Natural killer cell treated with Interleukin-12 subunit alpha and Interleukin-12 subunit beta and Interleukin-15 and Interleukin-18, amount 100 ng/mL, for 72 hours (primary cell): ENCODE measurements around the gene TPRA1. TPM values are rescaled to one million over a fixed set of nuclear protein-coding genes. Genes with fewer than 3 reads are reported as not detected.

Experiments
- ATAC-seq, 2 donors: fragments of 150-1000 bp; cut with Tn5 transposase in 1 of 2; sonication (Bioruptor Pico), chemical (Tn5 transposase) in 1 of 2; 2 replicates each; pipeline ENCODE4 v1.10.0; 2021
- DNase-seq: peaks from one replicate; pipeline ENCODE4 v3.0.0; 2022; ENCODE audit warnings: low spot score
- H3K27ac Mint-ChIP-seq, 2 donors: 1 replicate in 1 of 2; 2 replicates in 1 of 2; pipeline ENCODE4 v1.8.0; 2022; ENCODE audit warnings: mixed read lengths in 2 of 2, mild to moderate bottlenecking in 1 of 2, moderate library complexity in 1 of 2
- H3K27me3 Mint-ChIP-seq, 2 donors: 1 replicate in 1 of 2; 2 replicates in 1 of 2; pipeline ENCODE4 v1.8.0; 2022; ENCODE audit warnings: mixed read lengths in 2 of 2
- H3K36me3 Mint-ChIP-seq: one replicate; pipeline ENCODE4 v1.8.0; 2022; ENCODE audit warnings: mixed read lengths
- H3K4me1 Mint-ChIP-seq, 2 donors: 1 replicate in 1 of 2; 2 replicates in 1 of 2; pipeline ENCODE4 v1.8.0; 2022; ENCODE audit warnings: low read depth in 2 of 2, mixed read lengths in 2 of 2, mild to moderate bottlenecking in 1 of 2
- H3K4me3 Mint-ChIP-seq: one replicate; pipeline ENCODE4 v1.8.0; 2022; ENCODE audit warnings: mixed read lengths
- H3K9me3 Mint-ChIP-seq: 2 replicates; pipeline ENCODE4 v1.8.0; 2022; ENCODE audit warnings: mixed read lengths
- total RNA-seq, 2 donors: library from RNA; stranded (reverse); gene quantifications; one replicate each; pipeline ENCODE4 v1.2.3, GENCODE V29; 2022

The TPRA1 gene
- total RNA-seq, 2 donors from 2014 or later = 29.4 to 54.9 TPM

- Mint-ChIP-seq H3K4me3 (no peak overlapping the region), H3K27me3 (no peaks in the 10 kb centered on the region), H3K9me3 (no peaks in the 10 kb centered on the region), H3K4me1 (peaks cover 7 to 11% of the 10 kb centered on the region in 2 donors), H3K27ac (no peak overlapping the region), H3K36me3 (no peaks in the 10 kb centered on the region)
- DNase-seq = no peak
- no peak for ATAC-seq
Measured at GRCh38 chr3:127573912-127574311, 16.6 kb downstream of the TPRA1 start.

GRCh38 chr3:127573401-127573800 is 17.1 kb downstream of the TPRA1 start:
- ATAC-seq = no peak
- no peaks in the 10 kb centered on the region for H3K27me3 Mint-ChIP-seq
- peaks cover 7 to 10% of the 10 kb centered on the region in 2 donors for H3K4me1 Mint-ChIP-seq
- no peaks in the 10 kb centered on the region for H3K36me3 Mint-ChIP-seq
- no peak overlapping the region for H3K27ac Mint-ChIP-seq
- H3K4me3 Mint-ChIP-seq = no peak overlapping the region
- H3K9me3 Mint-ChIP-seq = no peaks in the 10 kb centered on the region
- no peak for DNase-seq

DNA sequence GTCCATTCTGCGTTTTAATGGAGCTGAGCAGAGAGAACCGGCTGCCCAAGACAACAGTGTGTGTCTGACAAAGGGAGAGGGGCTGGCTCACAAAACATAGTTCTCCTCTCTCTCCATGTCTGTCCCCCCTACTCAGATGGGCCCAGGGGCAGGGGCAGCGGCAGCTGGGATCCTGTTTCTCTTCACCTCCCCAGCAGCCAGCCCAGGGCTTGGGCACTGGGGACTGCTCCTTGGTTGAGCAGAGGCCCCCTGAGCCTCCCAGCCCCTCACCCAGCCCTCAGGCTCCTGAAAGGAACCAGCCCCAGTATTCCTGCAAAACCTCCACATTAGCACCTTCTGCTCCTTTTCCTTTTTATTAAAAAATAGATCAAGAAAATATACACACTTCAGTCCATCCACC is 17.8 kb downstream of the TPRA1 start:
- no peaks in the 10 kb centered on the region for H3K27me3 Mint-ChIP-seq
- no peak overlapping the region for H3K27ac Mint-ChIP-seq
- no peaks in the 10 kb centered on the region for H3K9me3 Mint-ChIP-seq
- no peaks in the 10 kb centered on the region for H3K36me3 Mint-ChIP-seq
- no peak overlapping the region for H3K4me3 Mint-ChIP-seq
- H3K4me1 Mint-ChIP-seq = peaks cover 7 to 10% of the 10 kb centered on the region in 2 donors
- DNase-seq = no peak
- ATAC-seq = no peak

DNA sequence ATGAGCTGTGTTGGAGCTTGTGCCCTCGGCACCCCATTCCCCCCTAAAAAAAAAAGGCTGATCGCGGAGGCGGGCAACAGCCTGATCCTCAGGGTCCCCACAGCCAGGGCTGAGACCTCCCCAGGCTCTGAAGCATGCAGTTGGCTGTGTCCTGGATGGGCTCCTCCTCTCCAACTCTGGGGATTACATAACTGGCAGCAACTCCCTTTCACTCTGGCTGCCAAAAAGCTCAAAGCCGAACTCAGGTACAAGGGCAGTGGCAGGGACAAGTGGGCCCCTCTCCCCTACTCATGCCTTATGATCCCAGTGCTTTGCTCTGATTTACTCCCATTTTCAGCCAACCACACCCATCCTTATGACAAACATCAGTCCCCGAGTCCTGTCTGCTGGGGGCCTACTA is 18.3 kb downstream of the TPRA1 start:
- H3K27ac Mint-ChIP-seq = no peak overlapping the region
- H3K36me3 Mint-ChIP-seq = no peaks in the 10 kb centered on the region
- H3K4me3 Mint-ChIP-seq = no peak overlapping the region
- DNase-seq = no peak
- peaks cover 7 to 10% of the 10 kb centered on the region in 2 donors for H3K4me1 Mint-ChIP-seq
- H3K9me3 Mint-ChIP-seq = no peaks in the 10 kb centered on the region
- no peaks in the 10 kb centered on the region for H3K27me3 Mint-ChIP-seq
- ATAC-seq = no peak

DNA sequence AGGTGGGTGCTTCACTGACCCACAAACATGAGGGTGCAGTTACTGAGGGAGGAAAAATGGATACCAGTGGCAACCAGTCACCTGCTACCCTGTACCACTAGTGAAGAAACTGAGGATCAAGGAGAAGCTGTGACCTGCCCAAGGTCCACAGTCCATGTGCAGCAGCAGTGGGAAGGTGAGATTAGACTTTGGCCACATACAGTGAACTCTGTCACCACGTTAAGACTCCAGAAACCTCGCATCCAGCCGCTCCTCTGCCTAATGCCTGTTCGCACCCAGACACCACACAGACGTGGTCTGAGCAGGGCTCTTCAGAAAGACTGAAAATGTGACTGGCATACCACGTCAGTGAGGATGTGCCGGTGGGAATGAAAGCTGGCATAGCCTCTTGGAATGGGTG is 20.0 kb downstream of the TPRA1 start:
- no peaks in the 10 kb centered on the region for H3K9me3 Mint-ChIP-seq
- ATAC-seq = no peak
- no peaks in the 10 kb centered on the region for H3K27me3 Mint-ChIP-seq
- DNase-seq = no peak
- peaks cover 6 to 7% of the 10 kb centered on the region in 2 donors for H3K4me1 Mint-ChIP-seq
- H3K27ac Mint-ChIP-seq = no peak overlapping the region
- H3K36me3 Mint-ChIP-seq = no peaks in the 10 kb centered on the region
- H3K4me3 Mint-ChIP-seq = no peak overlapping the region

- ATAC-seq = no peak
- no peaks in the 10 kb centered on the region for H3K27me3 Mint-ChIP-seq
- H3K4me1 Mint-ChIP-seq = no peaks in the 10 kb centered on the region
- DNase-seq = no peak
- H3K36me3 Mint-ChIP-seq = no peaks in the 10 kb centered on the region
- H3K27ac Mint-ChIP-seq = no peak overlapping the region
- H3K4me3 Mint-ChIP-seq = no peak overlapping the region
- no peaks in the 10 kb centered on the region for H3K9me3 Mint-ChIP-seq
Measured at GRCh38 chr3:127569160-127569559, 21.4 kb downstream of the TPRA1 start.

DNA sequence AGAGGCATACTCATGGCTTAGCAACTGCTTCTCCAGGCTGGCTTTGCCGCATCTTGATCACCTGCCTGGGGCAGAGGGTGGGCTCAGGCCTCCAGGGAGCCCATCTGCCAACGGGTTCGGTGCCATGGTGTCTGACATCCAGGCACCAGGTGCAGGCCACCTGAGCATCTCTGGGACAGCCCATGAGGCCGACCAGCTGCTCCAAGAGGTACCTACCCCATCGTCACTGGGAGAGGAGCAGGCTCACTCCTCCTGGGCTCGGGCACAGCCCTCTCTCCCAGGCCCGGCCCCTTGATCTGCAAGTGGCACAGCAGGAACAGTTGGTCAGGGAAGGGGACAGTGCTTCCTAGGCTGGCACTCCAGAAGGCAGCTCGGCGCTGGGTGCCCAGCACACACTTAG is 21.9 kb downstream of the TPRA1 start:
- Mint-ChIP-seq H3K27me3 (no peaks in the 10 kb centered on the region), H3K9me3 (peaks cover 4% of the 10 kb centered on the region), H3K36me3 (no peaks in the 10 kb centered on the region), H3K4me1 (peaks cover 0 to 5% of the 10 kb centered on the region in 2 donors), H3K4me3 (no peak overlapping the region), H3K27ac (no peak overlapping the region)
- ATAC-seq = no peak
- no peak for DNase-seq

DNA sequence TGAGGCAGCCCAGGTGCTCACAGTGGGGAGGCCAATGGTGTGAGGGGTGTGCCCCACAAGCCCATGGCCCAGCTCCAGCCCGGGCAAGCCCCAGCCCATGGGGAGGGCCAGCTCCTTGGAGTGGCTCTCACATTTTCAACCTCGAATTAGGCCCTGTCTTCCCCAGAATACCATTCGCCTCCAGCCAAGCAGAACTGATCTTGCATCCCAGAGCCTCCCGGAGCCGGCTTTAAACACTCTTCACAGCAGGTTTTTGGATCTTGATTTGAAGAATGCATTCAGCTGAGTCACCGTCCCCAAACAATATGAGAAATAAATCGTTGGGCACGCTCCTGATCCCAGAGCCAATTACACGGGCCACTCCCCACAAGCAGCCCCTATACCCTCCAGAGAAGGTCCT is 23.7 kb downstream of the TPRA1 start:
- no peaks in the 10 kb centered on the region for H3K36me3 Mint-ChIP-seq
- no peak overlapping the region for H3K4me3 Mint-ChIP-seq
- peaks cover 0 to 5% of the 10 kb centered on the region in 2 donors for H3K4me1 Mint-ChIP-seq
- H3K27me3 Mint-ChIP-seq = no peaks in the 10 kb centered on the region
- peaks cover 5% of the 10 kb centered on the region for H3K9me3 Mint-ChIP-seq
- no peak for ATAC-seq
- no peak for DNase-seq
- H3K27ac Mint-ChIP-seq = no peak overlapping the region

GRCh38 chr3:127565711-127566110 is 24.8 kb downstream of the TPRA1 start:
- Mint-ChIP-seq H3K27ac (no peak overlapping the region), H3K36me3 (peaks cover under 1% of the 10 kb centered on the region), H3K27me3 (no peaks in the 10 kb centered on the region), H3K4me1 (peaks cover 1 to 5% of the 10 kb centered on the region in 2 donors), H3K4me3 (no peak overlapping the region), H3K9me3 (peaks cover 5% of the 10 kb centered on the region)
- DNase-seq (no peak), ATAC-seq (no peak)

GRCh38 chr3:127560051-127560787 is 30.3 kb downstream of the TPRA1 start:
- Mint-ChIP-seq H3K27ac (no peak overlapping the region), H3K9me3 (peaks cover 17% of the 10 kb centered on the region), H3K27me3 (no peaks in the 10 kb centered on the region), H3K36me3 (peaks cover 13% of the 10 kb centered on the region), H3K4me1 (peaks cover 13 to 17% of the 10 kb centered on the region in 2 donors), H3K4me3 (no peak overlapping the region)
- DNase-seq (no peak), ATAC-seq (peak in 1 of 2 donors; percentile 53)

GRCh38 chr3:127556565-127556964 is 34.0 kb downstream of the TPRA1 start:
- peaks cover 12 to 13% of the 10 kb centered on the region in 2 donors for H3K4me1 Mint-ChIP-seq
- ATAC-seq = no peak
- H3K36me3 Mint-ChIP-seq = peaks cover 13% of the 10 kb centered on the region
- DNase-seq = no peak
- no peak overlapping the region for H3K27ac Mint-ChIP-seq
- peaks cover 12% of the 10 kb centered on the region for H3K9me3 Mint-ChIP-seq
- H3K27me3 Mint-ChIP-seq = no peaks in the 10 kb centered on the region
- no peak overlapping the region for H3K4me3 Mint-ChIP-seq

GRCh38 chr3:127555108-127555507 is 35.4 kb downstream of the TPRA1 start:
- DNase-seq = no peak
- Mint-ChIP-seq H3K27me3 (no peaks in the 10 kb centered on the region), H3K36me3 (peaks cover 6% of the 10 kb centered on the region), H3K27ac (no peak overlapping the region), H3K9me3 (peaks cover 6% of the 10 kb centered on the region), H3K4me3 (no peak overlapping the region), H3K4me1 (peaks cover 6% of the 10 kb centered on the region in 2 donors)
- ATAC-seq = no peak

DNA sequence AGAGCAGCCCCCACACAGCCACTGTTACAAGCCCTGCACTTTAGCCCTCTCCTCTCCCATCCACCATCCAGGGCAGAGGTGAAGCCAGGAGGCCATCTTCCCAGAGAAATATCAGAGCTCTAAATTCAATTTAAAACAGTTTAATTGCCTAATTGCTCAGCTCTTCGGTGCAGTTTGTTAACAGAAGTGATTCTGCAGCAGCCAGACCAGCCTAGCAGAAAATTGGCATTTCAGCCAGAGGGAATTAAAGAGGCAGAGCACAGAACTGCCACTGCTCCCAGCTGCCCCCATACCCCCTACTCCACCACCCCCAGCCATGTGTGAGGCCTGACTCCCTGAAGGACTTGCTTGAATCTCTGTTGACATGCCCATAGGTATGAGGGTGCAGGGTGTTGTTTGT is 38.5 kb downstream of the TPRA1 start:
- DNase-seq = no peak
- no peak for ATAC-seq
- no peaks in the 10 kb centered on the region for H3K9me3 Mint-ChIP-seq
- peaks cover under 1 to 6% of the 10 kb centered on the region in 2 donors for H3K4me1 Mint-ChIP-seq
- H3K27ac Mint-ChIP-seq = no peak overlapping the region
- no peaks in the 10 kb centered on the region for H3K36me3 Mint-ChIP-seq
- no peak overlapping the region for H3K4me3 Mint-ChIP-seq
- no peaks in the 10 kb centered on the region for H3K27me3 Mint-ChIP-seq

GRCh38 chr3:127551178-127551577 is 39.4 kb downstream of the TPRA1 start:
- DNase-seq (no peak), ATAC-seq (no peak)
- Mint-ChIP-seq H3K4me3 (no peak overlapping the region), H3K27ac (no peak overlapping the region), H3K36me3 (no peaks in the 10 kb centered on the region), H3K4me1 (peaks cover 7 to 11% of the 10 kb centered on the region in 2 donors), H3K9me3 (no peaks in the 10 kb centered on the region), H3K27me3 (no peaks in the 10 kb centered on the region)
